Forelimb muscle (tissue), 1 donor: ENCODE data around the gene KRT35. TPM values are rescaled to one million over a fixed set of nuclear protein-coding genes. Genes with fewer than 3 reads are reported as not detected.

Source experiments
- polyA plus RNA-seq: library from polyadenylated mRNA; unstranded; fragments of 120-200 nt; gene quantifications from one replicate; pipeline ENCODE4 v1.2.1, GENCODE V29; 2013; ENCODE audit not compliant: insufficient read length

KRT35 gene
- polyA plus RNA-seq, 1 donor, result not detected

Other genes starting within 250 kb of the KRT35 start
- gene KRTAP9-3, start 248.7 kb downstream of the KRT35 start, polyA plus RNA-seq, result not detected
- not detected for gene KRTAP9-8, start 243.2 kb downstream of the KRT35 start, polyA plus RNA-seq
- not detected for gene KRTAP9-4, start 231.5 kb downstream of the KRT35 start, polyA plus RNA-seq
- gene KRTAP9-9, start 225.8 kb downstream of the KRT35 start, polyA plus RNA-seq, result not detected
- gene KRTAP9-6, start 215.8 kb downstream of the KRT35 start, polyA plus RNA-seq, result 0.22 TPM
- gene KRTAP9-7, start 205.5 kb downstream of the KRT35 start, polyA plus RNA-seq, result not detected
- not detected for gene KRTAP29-1, start 178.3 kb downstream of the KRT35 start, polyA plus RNA-seq
- not detected for gene KRTAP16-1, start 171.8 kb downstream of the KRT35 start, polyA plus RNA-seq
- gene KRTAP17-1, start 165.4 kb downstream of the KRT35 start, polyA plus RNA-seq, result not detected
- gene KRT33A, start 130.3 kb downstream of the KRT35 start, polyA plus RNA-seq, result not detected
- not detected for gene KRT33B, start 111.3 kb downstream of the KRT35 start, polyA plus RNA-seq
- not detected for gene KRT34, start 98.8 kb downstream of the KRT35 start, polyA plus RNA-seq
- 5.9 TPM for gene KRT31, start 83.5 kb downstream of the KRT35 start, polyA plus RNA-seq
- gene KRT37, start 56.6 kb downstream of the KRT35 start, polyA plus RNA-seq, result not detected
- gene KRT38, start 40.2 kb downstream of the KRT35 start, polyA plus RNA-seq, result not detected
- gene KRT32, start 13.8 kb downstream of the KRT35 start, polyA plus RNA-seq, result not detected
- gene KRT36, start 8.8 kb upstream of the KRT35 start, polyA plus RNA-seq, result not detected
- not detected for gene KRT13, start 24.5 kb upstream of the KRT35 start, polyA plus RNA-seq
- gene KRT15, start 37.7 kb upstream of the KRT35 start, polyA plus RNA-seq, result 0.11 TPM
- 0.28 TPM for gene KRT19, start 47.2 kb upstream of the KRT35 start, polyA plus RNA-seq
- not detected for gene KRT9, start 90.9 kb upstream of the KRT35 start, polyA plus RNA-seq
- not detected for gene KRT14, start 105.7 kb upstream of the KRT35 start, polyA plus RNA-seq
- not detected for gene KRT16, start 131.6 kb upstream of the KRT35 start, polyA plus RNA-seq
- gene KRT17, start 143.4 kb upstream of the KRT35 start, polyA plus RNA-seq, result 0.71 TPM
- 784 TPM for gene EIF1, start 207.7 kb upstream of the KRT35 start, polyA plus RNA-seq
- not detected for gene GAST, start 231.2 kb upstream of the KRT35 start, polyA plus RNA-seq